GM23338 (cell line): Measurements from ENCODE around the gene OR51A4.

ENCODE experiments used
- CREB1 ChIP-seq: fragments of 250-450 bp; sonication (Bioruptor Pico); IDR thresholded peaks from 2 replicates; pipeline ENCODE4 v1.5.0; 2020; ENCODE audit warnings: low read depth, mild to moderate bottlenecking, moderate library complexity
- CTCF ChIP-seq, 2 experiments: fragments of 200-600 bp in 1 of 2; sonication (generic) in 1 of 2; conservative IDR thresholded peaks; 2 replicates each; pipeline versions ENCODE4 v1.5.1 to v1.6.1; 2016 to 2017; ENCODE audit warnings: antibody characterized with exemption in 2 of 2, low read depth in 2 of 2, mild to moderate bottlenecking in 2 of 2, moderate library complexity in 1 of 2
- ETS1 ChIP-seq: IDR thresholded peaks from 2 replicates; pipeline ENCODE4 v1.6.1; 2016; ENCODE audit warnings: antibody characterized with exemption
- EZH2 ChIP-seq: fragments of 200-600 bp; sonication (generic); IDR thresholded peaks from one replicate; pipeline ENCODE4 v1.8.0; 2017; ENCODE audit warnings: antibody characterized with exemption, mild to moderate bottlenecking, low read depth; ENCODE audit not compliant: unreplicated experiment
- EZH2phosphoT487 ChIP-seq: fragments of 200-600 bp; sonication (generic); IDR thresholded peaks from one replicate; pipeline ENCODE4 v1.8.1; 2018; ENCODE audit warnings: antibody characterized with exemption; ENCODE audit not compliant: unreplicated experiment
- JUNB ChIP-seq: IDR thresholded peaks from one replicate; pipeline ENCODE4 v1.6.1; 2016; ENCODE audit warnings: antibody characterized with exemption; ENCODE audit not compliant: unreplicated experiment
- NANOG ChIP-seq: IDR thresholded peaks from 2 replicates; pipeline ENCODE4 v1.6.1; 2016; ENCODE audit warnings: antibody characterized with exemption, borderline replicate concordance
- POLR2AphosphoS5 ChIP-seq: IDR thresholded peaks from 2 replicates; pipeline ENCODE4 v1.6.1; 2016; ENCODE audit warnings: antibody characterized with exemption, low read depth
- REST ChIP-seq: IDR thresholded peaks from one replicate; pipeline ENCODE4 v1.6.1; 2018; ENCODE audit warnings: antibody characterized with exemption; ENCODE audit not compliant: unreplicated experiment
- STAT1 ChIP-seq: IDR thresholded peaks from one replicate; pipeline ENCODE4 v1.6.1; 2016; ENCODE audit warnings: antibody characterized with exemption; ENCODE audit not compliant: unreplicated experiment
- ZNF114 ChIP-seq: fragments of 250-450 bp; sonication (Bioruptor Pico); IDR thresholded peaks from 2 replicates; pipeline ENCODE4 v1.5.0; 2020; ENCODE audit warnings: mild to moderate bottlenecking, moderate library complexity
- ZNF331 ChIP-seq: fragments of 250-450 bp; sonication (Bioruptor Pico); IDR thresholded peaks from 2 replicates; pipeline ENCODE4 v1.5.0; 2020; ENCODE audit warnings: low read depth, mild to moderate bottlenecking, moderate library complexity
- ZNF462 ChIP-seq: fragments of 250-450 bp; sonication (Bioruptor Pico); IDR thresholded peaks from 2 replicates; pipeline ENCODE4 v1.5.0; 2020; ENCODE audit warnings: mild to moderate bottlenecking, moderate library complexity

- TF ChIP-seq CTCF (conservative IDR thresholded peaks at IDR 0.05; ENCODE audit: low read depth in 2 of 2) (no peak), POLR2AphosphoS5 (no peak), REST (no peak), ETS1 (no peak), STAT1 (no peak), JUNB (no peak), EZH2 (no peak), EZH2phosphoT487 (no peak), ZNF331 (CRISPR knock-in tag) (no peak), CREB1 (no peak), ZNF114 (no peak), NANOG (no peak), ZNF462 (CRISPR knock-in tag) (no peak)
Measured at GRCh38 chr11:4975436-4975835, 28.0 kb upstream of the OR51A4 start.
